GM23338 (cell line): ENCODE measurements around the gene FAM20A. TPM values are rescaled to one million over a fixed set of nuclear protein-coding genes. Genes with fewer than 3 reads are reported as not detected.

Experiments used
- ATAC-seq: fragments of 200-7000 bp; cut with Tn5 transposase; 3 replicates; pipeline ENCODE4 v1.9.1; 2020
- DNase-seq: peaks from one replicate; pipeline ENCODE4 v3.0.0-alpha.2; 2015; ENCODE audit warnings: low spot score
- H2AFZ ChIP-seq: fragments of 200-600 bp; sonication (generic); 2 replicates; pipeline ENCODE4 v1.8.0; 2016; ENCODE audit warnings: antibody characterized with exemption, mild to moderate bottlenecking, moderate library complexity
- H3F3A ChIP-seq: fragments of 200-600 bp; sonication (generic); replicated peaks from 2 replicates; pipeline ENCODE4 v1.8.0; 2017; ENCODE audit warnings: antibody characterized with exemption, mixed run types, low read depth
- H3K27ac ChIP-seq: fragments of 200-600 bp; sonication (generic); 2 replicates; pipeline ENCODE4 v1.6.1; 2016; ENCODE audit warnings: low read depth
- H3K27me3 ChIP-seq: fragments of 200-600 bp; sonication (generic); 2 replicates; pipeline ENCODE4 v1.8.0; 2016; ENCODE audit warnings: mild to moderate bottlenecking, mixed run types, moderate library complexity; ENCODE audit not compliant: insufficient read depth
- H3K36me3 ChIP-seq: fragments of 200-600 bp; sonication (generic); 2 replicates; pipeline ENCODE4 v1.8.0; 2016; ENCODE audit warnings: mild to moderate bottlenecking; ENCODE audit not compliant: insufficient read depth
- H3K4me1 ChIP-seq: fragments of 200-600 bp; sonication (generic); 2 replicates; pipeline ENCODE4 v1.8.0; 2016; ENCODE audit warnings: mild to moderate bottlenecking, moderate library complexity; ENCODE audit not compliant: insufficient read depth
- H3K4me2 ChIP-seq: fragments of 200-600 bp; sonication (generic); 2 replicates; pipeline ENCODE4 v1.7.1; 2017; ENCODE audit warnings: mixed run types
- H3K4me3 ChIP-seq: fragments of 200-600 bp; sonication (generic); 2 replicates; pipeline ENCODE4 v1.6.1; 2016; ENCODE audit warnings: mixed run types
- H3K79me2 ChIP-seq: fragments of 200-600 bp; sonication (generic); replicated peaks from 2 replicates; pipeline ENCODE4 v1.8.0; 2017; ENCODE audit warnings: mild to moderate bottlenecking; ENCODE audit not compliant: insufficient read depth
- H3K9me2 ChIP-seq: fragments of 200-600 bp; sonication (generic); 2 replicates; pipeline ENCODE4 v1.8.0; 2017; ENCODE audit not compliant: insufficient read depth
- H4K20me1 ChIP-seq: fragments of 200-600 bp; sonication (generic); replicated peaks from 2 replicates; pipeline ENCODE4 v1.8.0; 2017; ENCODE audit warnings: mild to moderate bottlenecking; ENCODE audit not compliant: insufficient read depth
- H3K27ac Mint-ChIP-seq: 2 replicates; pipeline ENCODE4 v1.8.0; 2020; ENCODE audit warnings: inconsistent platforms, mild to moderate bottlenecking, moderate library complexity, mixed read lengths
- H3K27me3 Mint-ChIP-seq: 3 replicates; pipeline ENCODE4 v1.8.0; 2022; ENCODE audit warnings: low read depth, mild to moderate bottlenecking, moderate library complexity, mixed read lengths, inconsistent platforms; ENCODE audit not compliant: insufficient read depth, poor library complexity
- H3K36me3 Mint-ChIP-seq: 3 replicates; pipeline ENCODE4 v1.8.0; 2021; ENCODE audit warnings: low read depth, mild to moderate bottlenecking, inconsistent platforms, moderate library complexity, mixed read lengths
- H3K4me1 Mint-ChIP-seq: 3 replicates; pipeline ENCODE4 v1.8.0; 2020; ENCODE audit warnings: mild to moderate bottlenecking, inconsistent platforms, mixed read lengths
- H3K4me3 Mint-ChIP-seq: 3 replicates; pipeline ENCODE4 v1.8.0; 2021; ENCODE audit warnings: moderate library complexity, mild to moderate bottlenecking, inconsistent platforms, mixed read lengths
- H3K9me3 Mint-ChIP-seq: 3 replicates; pipeline ENCODE4 v1.8.0; 2020; ENCODE audit warnings: moderate library complexity, mild to moderate bottlenecking, inconsistent platforms, mixed read lengths
- CREB1 ChIP-seq: fragments of 250-450 bp; sonication (Bioruptor Pico); IDR thresholded peaks from 2 replicates; pipeline ENCODE4 v1.5.0; 2020; ENCODE audit warnings: low read depth, mild to moderate bottlenecking, moderate library complexity
- CTCF ChIP-seq, 2 experiments: fragments of 200-600 bp in 1 of 2; sonication (generic) in 1 of 2; conservative IDR thresholded peaks; 2 replicates each; pipeline versions ENCODE4 v1.5.1 to v1.6.1; 2016 to 2017; ENCODE audit warnings: antibody characterized with exemption in 2 of 2, low read depth in 2 of 2, mild to moderate bottlenecking in 2 of 2, moderate library complexity in 1 of 2
- ETS1 ChIP-seq: IDR thresholded peaks from 2 replicates; pipeline ENCODE4 v1.6.1; 2016; ENCODE audit warnings: antibody characterized with exemption
- EZH2 ChIP-seq: fragments of 200-600 bp; sonication (generic); IDR thresholded peaks from one replicate; pipeline ENCODE4 v1.8.0; 2017; ENCODE audit warnings: antibody characterized with exemption, mild to moderate bottlenecking, low read depth; ENCODE audit not compliant: unreplicated experiment
- EZH2phosphoT487 ChIP-seq: fragments of 200-600 bp; sonication (generic); IDR thresholded peaks from one replicate; pipeline ENCODE4 v1.8.1; 2018; ENCODE audit warnings: antibody characterized with exemption; ENCODE audit not compliant: unreplicated experiment
- JUNB ChIP-seq: IDR thresholded peaks from one replicate; pipeline ENCODE4 v1.6.1; 2016; ENCODE audit warnings: antibody characterized with exemption; ENCODE audit not compliant: unreplicated experiment
- NANOG ChIP-seq: IDR thresholded peaks from 2 replicates; pipeline ENCODE4 v1.6.1; 2016; ENCODE audit warnings: antibody characterized with exemption, borderline replicate concordance
- POLR2AphosphoS5 ChIP-seq: IDR thresholded peaks from 2 replicates; pipeline ENCODE4 v1.6.1; 2016; ENCODE audit warnings: antibody characterized with exemption, low read depth
- REST ChIP-seq: IDR thresholded peaks from one replicate; pipeline ENCODE4 v1.6.1; 2018; ENCODE audit warnings: antibody characterized with exemption; ENCODE audit not compliant: unreplicated experiment
- STAT1 ChIP-seq: IDR thresholded peaks from one replicate; pipeline ENCODE4 v1.6.1; 2016; ENCODE audit warnings: antibody characterized with exemption; ENCODE audit not compliant: unreplicated experiment
- ZNF114 ChIP-seq: fragments of 250-450 bp; sonication (Bioruptor Pico); IDR thresholded peaks from 2 replicates; pipeline ENCODE4 v1.5.0; 2020; ENCODE audit warnings: mild to moderate bottlenecking, moderate library complexity
- ZNF331 ChIP-seq: fragments of 250-450 bp; sonication (Bioruptor Pico); IDR thresholded peaks from 2 replicates; pipeline ENCODE4 v1.5.0; 2020; ENCODE audit warnings: low read depth, mild to moderate bottlenecking, moderate library complexity
- ZNF462 ChIP-seq: fragments of 250-450 bp; sonication (Bioruptor Pico); IDR thresholded peaks from 2 replicates; pipeline ENCODE4 v1.5.0; 2020; ENCODE audit warnings: mild to moderate bottlenecking, moderate library complexity
- polyA plus RNA-seq: library from polyadenylated mRNA; unstranded; fragments of >200 nt; fragmentation: Nextera tagmentation; extraction: Ambion mirVana; gene quantifications from 2 replicates; pipeline ENCODE4 v1.2.1, GENCODE V29; 2016
- total RNA-seq: library from RNA; depleted of rRNA; stranded (reverse); fragments of >200 nt; shearing (Covaris generic); gene quantifications from 2 replicates; pipeline ENCODE4 v1.2.3, GENCODE V29; 2014

FAM20A gene
- total and polyA plus RNA-seq, 2 experiments from 2014 or later = 1.3 to 1.6 TPM

GRCh38 chr17:68541816-68542215 lies 59.4 kb downstream of the FAM20A start:
- Mint-ChIP-seq H3K27me3 (peaks cover 3% of the 10 kb centered on the region), H3K4me3 (no peak overlapping the region), H3K27ac (no peak overlapping the region), H3K9me3 (no peaks in the 10 kb centered on the region; the same call in 2 of the 3 replicates), H3K36me3 (peaks cover 26% of the 10 kb centered on the region), H3K4me1 (no peaks in the 10 kb centered on the region)
- H3K79me2 ChIP-seq = no peaks in the 10 kb centered on the region
- no peak for ATAC-seq
- no peak overlapping the region for H3K27ac ChIP-seq
- TF ChIP-seq JUNB (no peak), ZNF462 (no peak), NANOG (no peak), CREB1 (CRISPR knock-in tag) (no peak), REST (no peak), POLR2AphosphoS5 (no peak), CTCF (conservative IDR thresholded peaks at IDR 0.05; ENCODE audit: low read depth in 2 of 2) (no peak), ZNF331 (no peak), STAT1 (no peak), ZNF114 (CRISPR knock-in tag) (no peak), EZH2phosphoT487 (no peak), EZH2 (no peak), ETS1 (no peak)
- H3F3A ChIP-seq = no peaks in the 10 kb centered on the region
- H3K9me2 ChIP-seq = no peaks in the 10 kb centered on the region
- H3K4me1 ChIP-seq = no peaks in the 10 kb centered on the region
- no peak overlapping the region for H3K4me3 ChIP-seq
- no peaks in the 10 kb centered on the region for H3K27me3 ChIP-seq
- H3K4me2 ChIP-seq = no peak overlapping the region
- H3K36me3 ChIP-seq = no peaks in the 10 kb centered on the region
- DNase-seq = no peak
- no peak overlapping the region for H2AFZ ChIP-seq
- H4K20me1 ChIP-seq = peaks cover 5% of the 10 kb centered on the region; the same call in 1 of the 2 replicates
